Neural crest cell (in vitro differentiated cells): Measurements from ENCODE around the gene LPAR5. TPM values are rescaled to one million over a fixed set of nuclear protein-coding genes. Genes with fewer than 3 reads are reported as not detected.
A peak's percentile ranks its signal among the peaks of the same experiment; 100 is the strongest.
"Not testable (repeated sequence)": the region's sequence is repeated elsewhere in the genome, so short reads cannot be mapped to it uniquely, and the experiment has no call there.

Source experiments
- DNase-seq: peaks from one replicate; pipeline ENCODE4 v3.0.0; 2021; ENCODE audit warnings: low read depth, mixed read lengths, low spot score
- H3K27ac Mint-ChIP-seq: one replicate; pipeline ENCODE4 v1.8.0; 2021; ENCODE audit warnings: mild to moderate bottlenecking, mixed read lengths; ENCODE audit not compliant: unreplicated experiment
- H3K27me3 Mint-ChIP-seq: 2 replicates; pipeline ENCODE4 v1.8.0; 2021; ENCODE audit warnings: low read depth, mild to moderate bottlenecking, mixed read lengths
- H3K36me3 Mint-ChIP-seq: 2 replicates; pipeline ENCODE4 v1.8.0; 2021; ENCODE audit warnings: low read depth, mild to moderate bottlenecking, mixed read lengths
- H3K4me1 Mint-ChIP-seq: 2 replicates; pipeline ENCODE4 v1.8.0; 2021; ENCODE audit warnings: mixed read lengths
- H3K4me3 Mint-ChIP-seq: one replicate; pipeline ENCODE4 v1.8.0; 2021; ENCODE audit warnings: mild to moderate bottlenecking, mixed read lengths
- H3K9me3 Mint-ChIP-seq: 2 replicates; pipeline ENCODE4 v1.8.0; 2021; ENCODE audit warnings: mixed read lengths
- CTCF ChIP-seq: fragments of 200-600 bp; sonication (generic); conservative IDR thresholded peaks from 2 replicates; pipeline ENCODE4 v1.5.0; 2021; ENCODE audit warnings: antibody characterized with exemption, mild to moderate bottlenecking
- total RNA-seq: library from RNA; stranded (reverse); gene quantifications from 2 replicates; pipeline ENCODE4 v1.2.1, GENCODE V29; 2021

The LPAR5 gene
- total RNA-seq, 1 donor from 2014 or later, result not detected

GRCh38 chr12:6605421-6606330, 30.1 kb downstream of the LPAR5 start:
- Mint-ChIP-seq H3K4me1 (peaks cover 39% of the 10 kb centered on the region), H3K36me3 (peaks cover 26% of the 10 kb centered on the region), H3K27me3 (no peaks in the 10 kb centered on the region), H3K27ac (peak overlapping the region; percentile 85), H3K9me3 (no peaks in the 10 kb centered on the region), H3K4me3 (peak overlapping the region; percentile 95)
- TF ChIP-seq CTCF, result peak; percentile 19
- no peak for DNase-seq

GRCh38 chr12:6604259-6605029, 31.3 kb downstream of the LPAR5 start:
- Mint-ChIP-seq H3K4me3 (peak overlapping the region; percentile 95), H3K27ac (no peak overlapping the region), H3K9me3 (no peaks in the 10 kb centered on the region), H3K27me3 (no peaks in the 10 kb centered on the region), H3K36me3 (peaks cover 33% of the 10 kb centered on the region), H3K4me1 (peaks cover 39% of the 10 kb centered on the region)
- TF ChIP-seq CTCF, result no peak
- DNase-seq, result no peak

GRCh38 chr12:6603095-6603567, 32.6 kb downstream of the LPAR5 start:
- no peak for DNase-seq
- TF ChIP-seq CTCF, result no peak
- Mint-ChIP-seq H3K27me3 (no peaks in the 10 kb centered on the region), H3K9me3 (no peaks in the 10 kb centered on the region), H3K36me3 (peaks cover 35% of the 10 kb centered on the region), H3K4me3 (peak overlapping the region; percentile 95), H3K4me1 (peaks cover 39% of the 10 kb centered on the region), H3K27ac (no peak overlapping the region)

GRCh38 chr12:6602526-6602925, 33.2 kb downstream of the LPAR5 start:
- no peak for TF ChIP-seq CTCF
- peaks cover 39% of the 10 kb centered on the region for H3K4me1 Mint-ChIP-seq
- no peak overlapping the region for H3K27ac Mint-ChIP-seq
- H3K4me3 Mint-ChIP-seq, result peak overlapping the region; percentile 95
- peaks cover 40% of the 10 kb centered on the region for H3K36me3 Mint-ChIP-seq
- DNase-seq, result no peak
- H3K27me3 Mint-ChIP-seq, result no peaks in the 10 kb centered on the region
- H3K9me3 Mint-ChIP-seq, result no peaks in the 10 kb centered on the region

- H3K4me3 Mint-ChIP-seq, H3K9me3 Mint-ChIP-seq, H3K27me3 Mint-ChIP-seq, H3K27ac Mint-ChIP-seq, DNase-seq, H3K4me1 Mint-ChIP-seq: not testable (repeated sequence)
- peaks cover 51% of the 10 kb centered on the region for H3K36me3 Mint-ChIP-seq
Observed at GRCh38 chr12:6595673-6596072, 40.1 kb downstream of the LPAR5 start.
